Measurements from ENCODE around the gene TESPA1.
"Not testable (repeated sequence)": the region's sequence is repeated elsewhere in the genome, so short reads cannot be mapped to it uniquely, and the experiment has no call there.

Gene TESPA1

DNA sequence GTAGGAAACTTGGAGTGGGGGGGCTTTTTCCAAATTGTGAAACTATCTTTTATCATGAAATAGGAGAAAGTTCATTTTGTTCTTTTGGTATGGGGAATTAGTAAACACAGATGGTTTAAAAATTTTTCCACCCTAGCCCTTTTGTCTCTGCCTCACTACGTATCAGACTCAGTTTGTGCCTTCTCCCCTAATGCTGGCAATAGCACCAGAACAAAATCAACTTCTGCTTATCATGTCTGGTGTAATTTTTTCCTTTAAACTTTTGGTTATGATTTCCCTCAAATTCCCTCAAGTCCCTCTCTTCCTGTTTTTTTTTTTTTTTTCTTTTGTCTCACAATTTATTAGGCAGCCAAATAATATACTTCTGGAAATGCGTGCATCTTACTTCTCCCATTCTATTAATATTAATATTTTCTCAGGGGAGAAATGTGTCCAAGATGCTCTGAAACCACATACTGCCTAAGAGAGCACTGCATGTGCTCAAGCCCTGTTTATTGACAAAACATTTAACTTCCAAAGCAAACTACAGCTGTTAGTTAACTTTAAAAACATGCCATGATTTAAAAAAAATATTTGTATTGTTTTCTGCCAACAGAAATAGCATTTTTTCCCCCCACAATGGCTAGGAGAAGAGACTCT is 35.4 kb downstream of the TESPA1 start:
- TF ChIP-seq, protein P1, sequence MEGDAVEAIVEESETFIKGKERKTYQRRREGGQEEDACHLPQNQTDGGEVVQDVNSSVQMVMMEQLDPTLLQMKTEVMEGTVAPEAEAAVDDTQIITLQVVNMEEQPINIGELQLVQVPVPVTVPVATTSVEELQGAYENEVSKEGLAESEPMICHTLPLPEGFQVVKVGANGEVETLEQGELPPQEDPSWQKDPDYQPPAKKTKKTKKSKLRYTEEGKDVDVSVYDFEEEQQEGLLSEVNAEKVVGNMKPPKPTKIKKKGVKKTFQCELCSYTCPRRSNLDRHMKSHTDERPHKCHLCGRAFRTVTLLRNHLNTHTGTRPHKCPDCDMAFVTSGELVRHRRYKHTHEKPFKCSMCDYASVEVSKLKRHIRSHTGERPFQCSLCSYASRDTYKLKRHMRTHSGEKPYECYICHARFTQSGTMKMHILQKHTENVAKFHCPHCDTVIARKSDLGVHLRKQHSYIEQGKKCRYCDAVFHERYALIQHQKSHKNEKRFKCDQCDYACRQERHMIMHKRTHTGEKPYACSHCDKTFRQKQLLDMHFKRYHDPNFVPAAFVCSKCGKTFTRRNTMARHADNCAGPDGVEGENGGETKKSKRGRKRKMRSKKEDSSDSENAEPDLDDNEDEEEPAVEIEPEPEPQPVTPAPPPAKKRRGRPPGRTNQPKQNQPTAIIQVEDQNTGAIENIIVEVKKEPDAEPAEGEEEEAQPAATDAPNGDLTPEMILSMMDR (IDR thresholded peaks at IDR 0.05): no peak
- TF ChIP-seq ZFX (IDR thresholded peaks at IDR 0.05; ENCODE audit: borderline replicate concordance): no peak
- no peak overlapping the region for H3K27ac ChIP-seq

DNA sequence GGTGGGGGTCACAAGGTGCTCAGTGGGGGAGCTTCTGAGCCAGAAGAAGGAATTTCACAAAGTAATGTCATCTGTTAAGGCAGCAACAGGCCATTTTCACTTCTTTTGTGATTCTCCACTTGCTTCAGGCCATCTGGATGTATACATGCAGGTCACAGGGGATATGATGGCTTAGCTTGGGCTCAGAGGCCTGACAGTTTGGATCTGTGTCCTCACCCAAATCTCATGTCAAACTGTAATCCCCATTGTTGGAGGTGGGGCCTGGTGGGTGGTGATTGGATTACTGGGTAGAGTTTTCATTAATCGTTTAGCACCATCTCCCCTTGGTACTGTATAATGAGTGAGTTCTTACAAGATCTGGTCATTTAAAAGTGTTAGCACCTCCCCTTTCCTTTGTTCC is 36.4 kb downstream of the TESPA1 start:
- TF ChIP-seq, protein P1 (IDR thresholded peaks at IDR 0.05): no peak
- TF ChIP-seq ZFX (IDR thresholded peaks at IDR 0.05; ENCODE audit: borderline replicate concordance): no peak
- no peak overlapping the region for H3K27ac ChIP-seq

DNA sequence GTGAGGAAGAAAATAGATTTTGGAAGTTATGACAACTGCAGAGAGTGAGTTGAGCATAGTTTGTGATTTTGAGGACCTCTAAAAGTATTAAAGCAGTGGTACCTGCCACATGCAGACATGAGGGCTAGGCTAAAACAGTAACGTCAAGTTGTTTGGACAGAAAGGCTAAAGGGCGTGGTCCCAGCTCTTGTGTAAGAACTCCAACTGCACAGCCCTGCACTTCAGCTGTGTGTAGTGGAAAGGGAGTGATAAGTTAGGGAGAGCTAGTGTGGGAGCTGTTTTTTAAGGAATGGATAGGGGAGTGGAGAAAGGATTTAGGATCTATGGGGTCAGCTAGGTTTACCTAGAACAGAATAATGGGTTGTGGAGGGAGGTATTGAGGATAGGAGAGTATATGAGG is 39.5 kb downstream of the TESPA1 start:
- TF ChIP-seq ZFX (IDR thresholded peaks at IDR 0.05; ENCODE audit: borderline replicate concordance): no peak
- TF ChIP-seq, protein P1 (IDR thresholded peaks at IDR 0.05): no peak
- H3K27ac ChIP-seq: no peak overlapping the region

DNA sequence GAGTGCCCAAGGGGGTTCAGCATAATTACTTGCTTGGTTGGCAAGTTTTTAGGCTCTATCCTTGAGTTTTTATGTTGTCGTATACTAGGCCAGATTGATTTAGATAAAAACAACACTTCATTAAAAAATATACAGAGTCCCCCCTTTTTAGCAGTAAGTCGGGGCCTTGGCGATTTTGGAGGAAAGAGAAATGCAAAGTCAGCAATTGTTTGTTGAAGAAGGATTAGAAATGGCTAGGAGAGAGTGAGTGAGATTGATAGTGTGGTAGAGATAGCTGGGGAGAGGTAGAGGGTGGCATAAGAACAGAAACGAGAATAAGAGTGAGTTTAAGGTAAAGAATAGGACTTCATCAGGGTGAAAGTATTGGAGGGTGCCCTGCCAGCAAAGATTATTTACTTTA is 41.3 kb downstream of the TESPA1 start:
- H3K27ac ChIP-seq: not testable (repeated sequence)

DNA sequence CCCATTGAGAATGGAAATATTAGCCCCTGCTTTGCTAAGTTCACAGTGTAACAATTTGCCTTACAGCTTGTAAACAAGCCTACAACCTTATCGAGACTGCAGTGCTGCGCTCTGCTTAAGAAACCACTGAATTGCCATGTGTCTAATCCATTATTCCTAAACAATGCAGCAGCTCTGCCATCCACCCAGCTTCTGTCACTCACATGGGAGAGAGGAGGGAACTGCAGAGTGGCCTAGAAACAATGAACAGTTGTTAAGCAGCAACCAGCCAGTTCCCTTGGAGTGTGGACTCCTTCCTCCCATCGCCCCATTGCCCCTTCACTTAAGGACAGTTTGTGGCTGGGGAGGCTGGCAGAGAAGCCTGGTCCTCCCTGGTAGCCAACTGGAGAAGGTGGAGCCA is 42.9 kb downstream of the TESPA1 start:
- TF ChIP-seq, protein P1 (IDR thresholded peaks at IDR 0.05): no peak
- no peak for TF ChIP-seq ZFX (IDR thresholded peaks at IDR 0.05; ENCODE audit: borderline replicate concordance)
- H3K27ac ChIP-seq: no peak overlapping the region

DNA sequence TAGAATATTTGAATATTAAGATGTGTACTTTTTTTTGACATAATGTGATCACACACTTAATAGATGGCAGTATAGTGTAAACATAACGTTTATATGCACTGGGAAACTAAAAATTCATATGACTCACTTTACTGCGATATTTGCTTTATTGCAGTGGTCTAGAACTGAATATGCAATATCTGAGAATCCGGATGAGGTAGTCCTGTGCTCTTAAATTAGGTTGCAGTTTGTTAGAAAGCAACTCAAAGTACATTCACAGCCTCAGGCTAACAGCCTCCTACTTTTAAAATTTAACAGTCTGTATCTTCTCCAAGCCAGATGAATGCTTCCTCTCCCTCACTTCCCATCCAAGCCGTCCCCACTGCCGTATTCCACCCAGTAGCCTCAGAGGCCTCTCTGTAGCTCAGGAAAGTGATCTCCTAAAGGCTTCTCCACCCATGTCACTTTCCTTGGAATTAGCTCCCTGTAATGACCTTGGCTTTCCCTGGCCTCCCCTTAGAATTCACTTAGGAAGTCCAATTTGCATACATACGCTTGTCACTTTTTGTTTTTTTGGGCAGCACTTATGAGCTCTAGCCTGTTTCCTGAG is 43.7 kb downstream of the TESPA1 start:
- no peak overlapping the region for H3K27ac ChIP-seq
- TF ChIP-seq, protein P1 (IDR thresholded peaks at IDR 0.05): no peak
- TF ChIP-seq ZFX (IDR thresholded peaks at IDR 0.05; ENCODE audit: borderline replicate concordance): no peak

DNA sequence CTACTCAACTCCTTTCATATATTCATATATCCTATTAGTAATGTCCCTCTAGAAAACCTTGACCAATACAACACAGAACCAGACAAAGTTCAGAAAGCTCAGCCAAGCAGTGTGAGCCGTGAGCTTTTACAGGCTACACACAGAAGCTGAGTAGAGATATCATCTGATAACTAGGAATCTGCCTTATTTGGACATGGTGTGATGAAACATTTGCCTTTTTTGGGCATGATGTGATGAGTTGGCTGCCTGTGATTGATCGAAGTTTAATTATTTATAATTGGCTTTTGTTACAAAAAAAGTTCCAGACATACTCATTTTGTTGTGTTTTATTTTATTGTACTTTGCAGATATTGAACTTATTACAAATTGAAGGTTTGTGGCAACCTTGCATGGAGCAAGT is 46.6 kb downstream of the TESPA1 start:
- TF ChIP-seq ZFX (IDR thresholded peaks at IDR 0.05; ENCODE audit: borderline replicate concordance): no peak
- TF ChIP-seq, protein P1 (IDR thresholded peaks at IDR 0.05): no peak
- no peak overlapping the region for H3K27ac ChIP-seq

DNA sequence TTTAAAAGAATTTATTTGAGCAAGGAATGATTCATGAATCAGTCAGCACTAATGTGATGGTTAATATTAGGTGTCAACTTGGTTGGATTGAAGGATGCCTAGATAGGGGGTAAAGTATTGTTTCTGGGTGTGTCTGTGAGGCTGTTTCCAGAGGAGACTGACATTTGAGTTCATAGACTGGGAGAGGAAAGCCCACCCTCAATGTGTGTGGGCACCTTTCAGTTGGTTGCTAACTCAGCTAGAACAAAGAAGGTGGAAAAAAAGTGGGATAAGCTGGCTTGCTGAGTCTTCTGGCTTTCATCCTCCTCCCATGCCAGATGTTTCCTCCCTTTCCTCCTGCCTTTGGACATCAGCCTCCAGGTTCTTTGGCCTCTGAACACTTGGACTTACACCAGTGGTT is 47.2 kb downstream of the TESPA1 start:
- no peak for TF ChIP-seq ZFX (IDR thresholded peaks at IDR 0.05; ENCODE audit: borderline replicate concordance)
- TF ChIP-seq, protein P1 (IDR thresholded peaks at IDR 0.05): no peak
- no peak overlapping the region for H3K27ac ChIP-seq

All from 22Rv1 (cell line).